Measurements from ENCODE around the gene ITIH4. TPM values are rescaled to one million over a fixed set of nuclear protein-coding genes. Genes with fewer than 3 reads are reported as not detected.

The ITIH4 gene
- 8.0 TPM for total RNA-seq (ENCODE audit: unreplicated experiment)
- long read RNA-seq: 0 reads

DNA sequence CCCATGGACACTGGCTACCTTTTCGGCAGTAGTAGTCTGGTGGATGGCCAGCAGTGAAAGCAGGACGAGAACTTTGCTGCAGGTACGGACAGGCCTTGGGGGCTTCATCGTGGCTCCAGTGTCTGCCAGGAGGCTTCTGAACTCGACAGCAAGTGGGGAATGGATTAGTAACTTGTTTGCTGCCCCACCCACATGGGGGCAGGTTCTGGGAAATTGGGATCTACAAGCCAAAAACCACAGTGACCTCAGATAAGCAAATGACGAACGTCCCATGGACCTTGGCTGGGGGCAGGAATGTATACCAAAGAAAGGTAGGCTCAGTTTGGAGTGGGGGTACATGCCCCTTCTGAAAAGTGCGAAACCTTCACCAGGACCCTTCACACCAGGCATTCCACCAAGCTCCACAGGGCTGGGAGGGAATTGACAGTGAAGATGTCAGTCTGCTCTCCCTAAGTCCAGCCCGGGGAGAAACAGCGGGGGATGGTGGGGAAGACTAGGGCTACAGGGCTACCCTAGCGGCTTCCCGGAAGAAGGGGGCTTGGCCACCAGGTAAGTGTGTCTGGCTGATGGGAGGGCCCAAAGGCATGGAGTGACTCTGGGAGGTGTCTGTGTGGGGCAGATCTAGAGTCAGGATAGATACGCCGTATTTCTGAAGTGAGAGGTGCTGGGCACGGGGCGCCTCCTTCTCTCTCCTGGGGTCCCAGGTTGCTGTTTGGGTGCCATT is at the start of gene ITIH4:
TSS of gene ITIH4 (minus strand) at position 138 of the 724 bp plus-strand sequence. CDS start at position 108, 30 bp downstream.
- no peak for DNase-seq

DNA sequence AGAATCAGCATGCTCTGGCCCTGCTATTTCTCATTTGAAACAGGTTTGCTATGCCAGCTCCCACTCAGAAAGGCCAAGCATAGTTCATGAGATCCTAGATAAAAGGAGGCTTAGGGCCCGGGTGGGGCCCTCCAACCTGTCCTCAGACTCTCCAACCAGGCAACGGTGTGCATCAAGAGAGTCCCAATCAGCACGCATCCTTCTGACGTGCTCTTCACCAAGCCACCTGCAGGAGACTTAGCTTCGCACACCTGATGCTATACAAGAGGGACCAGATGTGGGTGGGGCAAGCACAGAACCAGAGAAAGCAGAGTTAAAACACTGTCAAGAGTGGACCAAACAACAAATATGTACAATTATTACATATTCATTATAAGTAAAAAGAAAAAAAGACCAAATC is 49.6 kb upstream of the ITIH4 start:
- Mint-ChIP-seq H3K4me1 (ENCODE audit: low read depth, unreplicated experiment) (no peaks in the 10 kb centered on the region), H3K9me3 (ENCODE audit: unreplicated experiment) (peaks cover 1% of the 10 kb centered on the region), H3K36me3 (ENCODE audit: unreplicated experiment) (peaks cover 6% of the 10 kb centered on the region), H3K4me3 (ENCODE audit: unreplicated experiment) (no peak overlapping the region), H3K27ac (ENCODE audit: unreplicated experiment) (no peak overlapping the region), H3K27me3 (ENCODE audit: unreplicated experiment) (no peaks in the 10 kb centered on the region)
- TF ChIP-seq, protein P1, sequence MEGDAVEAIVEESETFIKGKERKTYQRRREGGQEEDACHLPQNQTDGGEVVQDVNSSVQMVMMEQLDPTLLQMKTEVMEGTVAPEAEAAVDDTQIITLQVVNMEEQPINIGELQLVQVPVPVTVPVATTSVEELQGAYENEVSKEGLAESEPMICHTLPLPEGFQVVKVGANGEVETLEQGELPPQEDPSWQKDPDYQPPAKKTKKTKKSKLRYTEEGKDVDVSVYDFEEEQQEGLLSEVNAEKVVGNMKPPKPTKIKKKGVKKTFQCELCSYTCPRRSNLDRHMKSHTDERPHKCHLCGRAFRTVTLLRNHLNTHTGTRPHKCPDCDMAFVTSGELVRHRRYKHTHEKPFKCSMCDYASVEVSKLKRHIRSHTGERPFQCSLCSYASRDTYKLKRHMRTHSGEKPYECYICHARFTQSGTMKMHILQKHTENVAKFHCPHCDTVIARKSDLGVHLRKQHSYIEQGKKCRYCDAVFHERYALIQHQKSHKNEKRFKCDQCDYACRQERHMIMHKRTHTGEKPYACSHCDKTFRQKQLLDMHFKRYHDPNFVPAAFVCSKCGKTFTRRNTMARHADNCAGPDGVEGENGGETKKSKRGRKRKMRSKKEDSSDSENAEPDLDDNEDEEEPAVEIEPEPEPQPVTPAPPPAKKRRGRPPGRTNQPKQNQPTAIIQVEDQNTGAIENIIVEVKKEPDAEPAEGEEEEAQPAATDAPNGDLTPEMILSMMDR (IDR thresholded peaks at IDR 0.05; ENCODE audit: partially characterized antibody, unreplicated experiment): no peak
- no peak for DNase-seq

More for the DNA sequence above, at the start of gene ITIH4:
- H3K27me3 Mint-ChIP-seq (ENCODE audit: unreplicated experiment): peaks cover 10% of the 10 kb centered on the region
- no peaks in the 10 kb centered on the region for H3K36me3 Mint-ChIP-seq (ENCODE audit: unreplicated experiment)
- H3K4me1 Mint-ChIP-seq (ENCODE audit: low read depth, unreplicated experiment): peaks cover 25% of the 10 kb centered on the region
- no peak within 1 kb of the TSS for H3K27ac Mint-ChIP-seq (ENCODE audit: unreplicated experiment)
- TF ChIP-seq, protein P1 (IDR thresholded peaks at IDR 0.05; ENCODE audit: partially characterized antibody, unreplicated experiment): no peak
- H3K4me3 Mint-ChIP-seq (ENCODE audit: unreplicated experiment): no peak within 1 kb of the TSS
- H3K9me3 Mint-ChIP-seq (ENCODE audit: unreplicated experiment): peaks cover 10% of the 10 kb centered on the region

DNA sequence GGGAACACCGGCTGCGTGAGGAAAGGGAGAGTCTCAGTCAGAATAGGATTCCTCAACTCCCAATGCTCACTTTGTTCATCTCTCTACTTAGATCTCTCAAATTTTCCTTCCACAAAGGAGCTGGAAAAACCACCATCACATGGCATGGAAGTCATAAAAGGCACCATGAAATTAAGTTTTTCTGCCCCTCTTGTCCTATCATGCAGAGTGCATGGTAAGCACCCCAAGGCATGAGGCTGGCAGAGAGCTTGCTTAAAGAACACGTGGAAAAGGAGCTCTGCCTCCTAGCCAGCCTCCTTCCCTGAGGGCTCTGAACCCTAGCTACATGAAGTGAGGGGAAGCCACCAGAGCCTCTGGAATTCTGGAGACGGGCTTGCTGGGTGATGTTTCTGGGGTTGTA is 49.1 kb upstream of the ITIH4 start:
- no peaks in the 10 kb centered on the region for H3K27me3 Mint-ChIP-seq (ENCODE audit: unreplicated experiment)
- H3K4me1 Mint-ChIP-seq (ENCODE audit: low read depth, unreplicated experiment): peaks cover 3% of the 10 kb centered on the region
- peaks cover 1% of the 10 kb centered on the region for H3K9me3 Mint-ChIP-seq (ENCODE audit: unreplicated experiment)
- TF ChIP-seq, protein P1 (IDR thresholded peaks at IDR 0.05; ENCODE audit: partially characterized antibody, unreplicated experiment): no peak
- no peak overlapping the region for H3K4me3 Mint-ChIP-seq (ENCODE audit: unreplicated experiment)
- no peak overlapping the region for H3K27ac Mint-ChIP-seq (ENCODE audit: unreplicated experiment)
- no peak for DNase-seq
- peaks cover under 1% of the 10 kb centered on the region for H3K36me3 Mint-ChIP-seq (ENCODE audit: unreplicated experiment)

DNA sequence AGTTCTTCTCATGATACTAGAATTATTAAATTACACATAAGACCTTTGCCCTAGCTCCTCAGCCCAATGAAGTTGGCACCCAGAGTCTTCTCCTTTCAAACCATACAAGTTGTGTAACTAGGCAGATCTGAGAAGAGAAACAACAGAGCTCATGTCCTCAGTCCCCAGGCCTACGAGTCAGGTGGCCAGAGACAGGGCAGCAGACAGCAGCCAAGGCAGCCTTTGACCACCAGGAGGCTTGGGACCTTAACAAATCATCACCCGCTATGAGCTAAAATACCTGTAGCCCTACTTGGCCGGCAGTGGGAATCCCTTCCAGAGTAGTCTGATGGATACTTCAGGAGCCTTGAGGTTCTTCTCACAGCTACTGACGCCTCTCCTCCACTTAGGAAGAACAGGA is 48.6 kb upstream of the ITIH4 start:
- H3K36me3 Mint-ChIP-seq (ENCODE audit: unreplicated experiment): no peaks in the 10 kb centered on the region
- peaks cover 1% of the 10 kb centered on the region for H3K9me3 Mint-ChIP-seq (ENCODE audit: unreplicated experiment)
- H3K27me3 Mint-ChIP-seq (ENCODE audit: unreplicated experiment): no peaks in the 10 kb centered on the region
- no peak overlapping the region for H3K4me3 Mint-ChIP-seq (ENCODE audit: unreplicated experiment)
- DNase-seq: no peak
- peaks cover 4% of the 10 kb centered on the region for H3K4me1 Mint-ChIP-seq (ENCODE audit: low read depth, unreplicated experiment)
- H3K27ac Mint-ChIP-seq (ENCODE audit: unreplicated experiment): no peak overlapping the region
- TF ChIP-seq, protein P1 (IDR thresholded peaks at IDR 0.05; ENCODE audit: partially characterized antibody, unreplicated experiment): no peak

DNA sequence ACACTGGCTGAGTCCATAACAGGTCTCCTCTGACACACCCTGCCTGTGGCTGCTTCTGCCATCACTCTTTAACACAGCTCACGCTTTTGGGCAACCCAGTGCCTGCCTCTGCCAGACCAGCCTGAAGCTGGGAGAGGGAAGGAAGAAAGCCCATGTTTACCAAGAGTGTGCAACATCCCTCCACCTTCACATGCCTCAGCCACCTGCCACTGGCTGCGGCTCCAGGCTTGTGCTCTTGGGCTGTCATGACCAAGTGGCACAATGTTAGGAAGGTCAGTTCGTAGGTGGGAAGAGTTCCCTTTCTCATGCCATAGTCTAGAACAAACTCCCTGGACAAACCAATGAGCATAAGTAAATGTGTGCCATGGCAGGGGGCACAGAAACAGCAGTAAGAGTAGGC is 46.6 kb upstream of the ITIH4 start:
- Mint-ChIP-seq H3K4me1 (ENCODE audit: low read depth, unreplicated experiment) (peaks cover 15% of the 10 kb centered on the region), H3K27me3 (ENCODE audit: unreplicated experiment) (no peaks in the 10 kb centered on the region), H3K36me3 (ENCODE audit: unreplicated experiment) (no peaks in the 10 kb centered on the region), H3K27ac (ENCODE audit: unreplicated experiment) (no peak overlapping the region), H3K9me3 (ENCODE audit: unreplicated experiment) (peaks cover 1% of the 10 kb centered on the region), H3K4me3 (ENCODE audit: unreplicated experiment) (no peak overlapping the region)
- TF ChIP-seq, protein P1 (IDR thresholded peaks at IDR 0.05; ENCODE audit: partially characterized antibody, unreplicated experiment): no peak
- no peak for DNase-seq

All from glutamatergic neuron (in vitro differentiated cells).